Sigmoid colon (tissue), 7 donors: Measurements from ENCODE around the gene WSB2. TPM values are rescaled to one million over a fixed set of nuclear protein-coding genes. Genes with fewer than 3 reads are reported as not detected.
"Not testable (repeated sequence)": the region's sequence is repeated elsewhere in the genome, so short reads cannot be mapped to it uniquely, and the experiment has no call there.

Experiments
- DNase-seq: peaks from one replicate; pipeline ENCODE4 v3.0.0-alpha.2; 2019
- H3K27ac ChIP-seq, 4 donors: fragments of 200-600 bp; sonication (generic); one replicate each; pipeline ENCODE4 v1.5.1; 2016 to 2019; ENCODE audit warnings: mild to moderate bottlenecking in 1 of 4
- H3K27me3 ChIP-seq, 3 donors: fragments of 200-600 bp; sonication (generic); one replicate each; pipeline ENCODE4 v1.5.1; 2019; ENCODE audit warnings: mild to moderate bottlenecking in 1 of 3
- H3K36me3 ChIP-seq, 4 donors: fragments of 200-600 bp; sonication (generic); one replicate each; pipeline ENCODE4 v1.5.1; 2016 to 2019
- H3K4me1 ChIP-seq, 4 donors: fragments of 200-600 bp; sonication (generic); one replicate each; pipeline ENCODE4 v1.5.1; 2017 to 2019
- H3K4me3 ChIP-seq, 4 donors: fragments of 200-600 bp; sonication (generic); one replicate each; pipeline ENCODE4 v1.5.1; 2017 to 2019; ENCODE audit warnings: mild to moderate bottlenecking in 2 of 4, moderate library complexity in 1 of 4
- H3K9me3 ChIP-seq, 4 donors: fragments of 200-600 bp in 3 of 4; sonication (generic) in 3 of 4; one replicate each; pipeline versions ENCODE4 v1.5.1 to v1.6.1; 2013 to 2019
- EP300 ChIP-seq, 4 donors: sonication (generic); formaldehyde crosslinking; IDR thresholded peaks; one replicate each; pipeline ENCODE4 v1.6.1; 2017; ENCODE audit warnings: antibody characterized with exemption in 4 of 4
- POLR2A ChIP-seq, 2 donors: fragments of 450-650 bp; IDR thresholded peaks; one replicate each; pipeline ENCODE4 v1.6.1; 2016; ENCODE audit warnings: antibody characterized with exemption in 2 of 2, mild to moderate bottlenecking in 2 of 2, moderate library complexity in 2 of 2
- POLR2AphosphoS5 ChIP-seq, 4 donors: sonication (generic); formaldehyde crosslinking; IDR thresholded peaks; one replicate each; pipeline ENCODE4 v1.6.1; 2017; ENCODE audit warnings: antibody characterized with exemption in 4 of 4
- WGBS, 2 donors: extraction: QIAGEN DNeasy Blood & Tissue Kit; methylation state at CpG; one replicate each; pipeline ENCODE4 v1.1.7; 2013; 5-methylcytosine and 5-hydroxymethylcytosine counted together
- intact Hi-C: fragments of 100-400 bp; cut with DNase I; formaldehyde crosslinking; loops from one replicate; pipeline ENCODE4 v1.15.1; 2023
- polyA plus RNA-seq, 3 donors: library from polyadenylated mRNA; stranded (reverse); fragments of 200-250 nt; gene quantifications; one replicate each; pipeline ENCODE4 v1.2.3, GENCODE V29; 2013
- total RNA-seq, 4 donors: library from RNA; depleted of rRNA; stranded (reverse); fragments of >200 nt; gene quantifications; one replicate each; pipeline ENCODE4 v1.1.0, GENCODE V29; 2016
- TF ChIP-seq, protein P1 (sequence below), 4 experiments: fragments of 450-650 bp in 3 of 4; fragments of 200-600 bp in 1 of 4; IDR thresholded peaks; one replicate each; pipeline ENCODE4 v1.5.1; 2016 to 2019; ENCODE audit warnings: antibody characterized with exemption in 4 of 4, mild to moderate bottlenecking in 3 of 4, moderate library complexity in 2 of 4
- donor health status: healthy with polysubstance abuse.
- donor health status: Bipolar disorder and iron deficiency.
- donor health status: healthy.

Gene WSB2
- total and polyA plus RNA-seq, 7 donors, result 50.2 to 160 (median 60.3) TPM

DNA sequence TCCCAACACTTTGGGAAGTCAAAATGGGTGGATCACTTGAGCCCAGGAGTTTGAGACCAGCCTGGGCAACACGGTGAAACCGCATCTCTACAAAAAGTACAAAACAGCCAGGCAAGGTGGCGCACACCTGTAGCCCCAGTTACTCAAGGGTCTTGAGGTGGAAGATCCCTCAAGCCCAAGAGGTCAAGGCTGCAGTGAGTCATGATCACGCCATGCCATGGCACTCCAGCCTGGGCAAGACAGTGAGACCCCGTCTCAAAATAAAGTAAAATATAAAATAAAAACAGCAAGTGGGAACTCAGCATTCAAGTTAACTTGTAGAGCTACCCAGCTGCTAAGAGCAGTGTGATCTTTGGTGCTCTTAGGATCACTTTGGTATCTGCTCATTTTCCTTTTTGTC, 31.8 kb downstream of the WSB2 start:
- no peak overlapping the region for H3K27ac ChIP-seq
- TF ChIP-seq, protein P1, sequence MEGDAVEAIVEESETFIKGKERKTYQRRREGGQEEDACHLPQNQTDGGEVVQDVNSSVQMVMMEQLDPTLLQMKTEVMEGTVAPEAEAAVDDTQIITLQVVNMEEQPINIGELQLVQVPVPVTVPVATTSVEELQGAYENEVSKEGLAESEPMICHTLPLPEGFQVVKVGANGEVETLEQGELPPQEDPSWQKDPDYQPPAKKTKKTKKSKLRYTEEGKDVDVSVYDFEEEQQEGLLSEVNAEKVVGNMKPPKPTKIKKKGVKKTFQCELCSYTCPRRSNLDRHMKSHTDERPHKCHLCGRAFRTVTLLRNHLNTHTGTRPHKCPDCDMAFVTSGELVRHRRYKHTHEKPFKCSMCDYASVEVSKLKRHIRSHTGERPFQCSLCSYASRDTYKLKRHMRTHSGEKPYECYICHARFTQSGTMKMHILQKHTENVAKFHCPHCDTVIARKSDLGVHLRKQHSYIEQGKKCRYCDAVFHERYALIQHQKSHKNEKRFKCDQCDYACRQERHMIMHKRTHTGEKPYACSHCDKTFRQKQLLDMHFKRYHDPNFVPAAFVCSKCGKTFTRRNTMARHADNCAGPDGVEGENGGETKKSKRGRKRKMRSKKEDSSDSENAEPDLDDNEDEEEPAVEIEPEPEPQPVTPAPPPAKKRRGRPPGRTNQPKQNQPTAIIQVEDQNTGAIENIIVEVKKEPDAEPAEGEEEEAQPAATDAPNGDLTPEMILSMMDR (IDR thresholded peaks at IDR 0.05), result no peak
- TF ChIP-seq EP300 (IDR thresholded peaks at IDR 0.05), result no peak
- TF ChIP-seq POLR2AphosphoS5 (IDR thresholded peaks at IDR 0.05), result no peak
- TF ChIP-seq POLR2A (IDR thresholded peaks at IDR 0.05), result no peak
- H3K4me1 ChIP-seq, result no peaks in the 10 kb centered on the region
- peaks cover 21 to 95% (median 35%) of the 10 kb centered on the region in 4 donors for H3K36me3 ChIP-seq
- DNase-seq, result no peak
- no peaks in the 10 kb centered on the region for H3K9me3 ChIP-seq
- intact Hi-C loops, result no loop called here
- H3K4me3 ChIP-seq, result no peak overlapping the region
- 96% methylated on average over 5 of the region's 5 CpGs for WGBS, 2 donors
- H3K27me3 ChIP-seq, result no peaks in the 10 kb centered on the region

DNA sequence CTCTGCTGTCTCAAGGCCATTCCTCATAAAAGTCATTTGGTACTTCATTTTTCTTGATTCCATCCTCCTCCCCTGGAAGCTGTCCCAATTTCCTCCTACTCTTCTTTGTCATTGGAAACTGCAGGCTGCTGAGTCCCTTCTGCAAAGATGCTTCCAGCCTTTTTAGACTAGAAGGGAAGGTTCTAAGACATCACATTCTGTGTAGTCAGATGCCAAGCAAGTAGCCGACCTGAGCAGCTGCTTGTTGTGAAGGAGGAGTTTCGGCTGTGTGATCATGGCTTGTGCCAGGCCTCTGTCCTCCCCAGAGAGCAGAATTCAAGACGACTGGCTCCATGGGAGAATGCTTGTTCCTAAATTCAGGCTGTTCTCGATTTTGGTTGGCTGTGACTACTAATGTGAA, 35.8 kb downstream of the WSB2 start:
- no peaks in the 10 kb centered on the region for H3K9me3 ChIP-seq
- 83 to 88% methylated on average over 4 of the region's 4 CpGs for WGBS, 2 donors
- peaks cover 7 to 79% (median 21%) of the 10 kb centered on the region in 4 donors for H3K36me3 ChIP-seq
- intact Hi-C loops, result no loop called here
- DNase-seq, result no peak
- no peaks in the 10 kb centered on the region for H3K27me3 ChIP-seq
- no peak overlapping the region for H3K4me3 ChIP-seq
- no peak overlapping the region for H3K27ac ChIP-seq
- no peaks in the 10 kb centered on the region for H3K4me1 ChIP-seq
- TF ChIP-seq POLR2AphosphoS5 (IDR thresholded peaks at IDR 0.05), result no peak
- TF ChIP-seq, protein P1 (IDR thresholded peaks at IDR 0.05), result no peak
- TF ChIP-seq POLR2A (IDR thresholded peaks at IDR 0.05), result no peak
- no peak for TF ChIP-seq EP300 (IDR thresholded peaks at IDR 0.05)

DNA sequence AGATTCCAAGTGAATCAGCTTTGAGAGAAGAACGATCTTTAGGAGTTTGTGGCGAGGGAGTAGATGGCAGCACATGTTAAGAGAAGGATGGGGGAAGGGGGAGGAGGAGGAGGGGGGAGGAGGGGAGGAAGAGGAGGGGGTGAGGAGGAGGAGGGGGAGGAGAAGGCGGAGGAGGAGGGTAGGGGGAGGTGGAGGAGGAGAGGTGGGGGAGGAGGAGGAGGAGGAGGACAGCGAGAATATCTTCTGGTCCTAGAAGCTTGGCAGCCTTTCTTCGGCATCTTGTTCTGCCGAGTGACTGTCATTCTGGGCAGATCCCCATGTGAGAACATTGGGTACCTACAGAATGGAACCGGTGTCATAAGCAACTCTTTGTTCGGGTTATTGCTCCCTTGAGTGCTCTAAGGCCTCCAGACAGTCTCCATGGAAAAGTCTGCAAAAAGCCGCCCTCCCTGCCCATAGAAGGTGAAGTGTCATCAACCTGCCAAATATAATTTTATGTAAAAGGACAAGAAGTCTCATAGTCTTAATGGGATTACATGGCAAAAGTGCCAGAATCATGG, 37.6 kb downstream of the WSB2 start:
- DNase-seq, result no peak
- intact Hi-C loops, result no loop called here
- H3K27me3 ChIP-seq, result no peaks in the 10 kb centered on the region
- WGBS, 2 donors, result 94 to 95% methylated on average over 9 of the region's 9 CpGs
- H3K9me3 ChIP-seq, result no peaks in the 10 kb centered on the region
- H3K27ac ChIP-seq, result no peak overlapping the region
- TF ChIP-seq EP300 (IDR thresholded peaks at IDR 0.05), result no peak
- TF ChIP-seq, protein P1 (IDR thresholded peaks at IDR 0.05), result no peak
- no peak for TF ChIP-seq POLR2AphosphoS5 (IDR thresholded peaks at IDR 0.05)
- TF ChIP-seq POLR2A (IDR thresholded peaks at IDR 0.05), result no peak
- H3K4me3 ChIP-seq, result no peak overlapping the region
- peaks cover 7 to 74% (median 25%) of the 10 kb centered on the region in 4 donors for H3K36me3 ChIP-seq
- H3K4me1 ChIP-seq, result no peaks in the 10 kb centered on the region

DNA sequence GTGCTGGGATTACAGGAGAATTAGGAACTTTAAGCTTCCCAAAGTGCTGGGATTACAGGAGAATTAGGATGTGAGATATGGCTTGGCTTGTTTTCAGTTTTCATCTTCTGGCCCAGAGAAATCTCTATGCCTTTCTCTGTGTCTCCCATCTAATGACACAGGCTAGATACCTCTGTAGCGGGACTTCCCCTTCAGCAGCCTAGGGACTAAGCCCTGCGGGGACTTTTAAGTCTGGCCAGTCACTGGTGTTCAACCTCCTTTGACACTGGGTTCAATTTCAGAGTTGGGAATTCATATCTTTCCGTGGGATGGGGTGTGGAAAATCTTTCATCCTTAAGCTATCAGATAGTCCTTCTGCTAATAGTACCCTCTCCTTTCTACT, 38.3 kb downstream of the WSB2 start:
- Histone ChIP-seq H3K4me1 (peaks cover 0 to 4% (median 1%) of the 10 kb centered on the region in 4 donors), H3K27me3 (no peaks in the 10 kb centered on the region), H3K4me3 (no peak overlapping the region), H3K9me3 (no peaks in the 10 kb centered on the region), H3K27ac (no peak overlapping the region), H3K36me3 (peaks cover 7 to 68% (median 25%) of the 10 kb centered on the region in 4 donors)
- TF ChIP-seq POLR2A (IDR thresholded peaks at IDR 0.05) (no peak), EP300 (IDR thresholded peaks at IDR 0.05) (no peak), POLR2AphosphoS5 (IDR thresholded peaks at IDR 0.05) (no peak)
- TF ChIP-seq, protein P1 (IDR thresholded peaks at IDR 0.05), result no peak
- 96 to 98% methylated on average over 3 of the region's 3 CpGs for WGBS, 2 donors
- DNase-seq, result no peak
- intact Hi-C loops, result no loop called here

DNA sequence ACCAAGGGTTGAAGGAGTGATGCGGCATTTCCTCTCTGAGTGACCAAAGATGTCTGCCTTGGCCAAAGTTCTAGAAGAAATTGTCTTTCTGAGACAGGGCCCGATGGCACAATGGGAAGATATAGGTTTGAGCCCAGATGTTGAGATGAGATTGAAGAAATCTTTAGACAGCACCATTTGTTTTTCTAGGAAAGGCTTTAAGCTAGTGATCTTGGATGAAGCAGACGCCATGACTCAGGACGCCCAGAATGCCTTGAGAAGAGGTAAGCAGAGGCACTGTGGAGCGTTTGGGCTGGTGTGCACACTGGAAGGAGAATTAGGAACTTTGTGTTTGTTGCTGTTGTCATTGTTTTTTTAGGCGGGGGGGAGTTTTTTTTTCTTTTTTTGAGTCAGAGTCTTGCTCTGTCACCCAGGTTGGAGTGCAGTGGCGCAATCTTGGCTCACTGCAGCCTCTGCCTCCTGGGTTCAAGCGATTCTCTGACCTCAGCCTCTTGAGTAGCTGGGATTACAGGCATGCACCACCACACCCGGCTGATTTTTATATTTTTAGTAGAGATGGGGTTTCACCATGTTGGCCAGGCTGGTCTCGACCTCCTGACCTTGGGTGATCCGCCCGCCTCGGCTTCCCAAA, 38.8 kb downstream of the WSB2 start:
- peaks cover 7 to 63% (median 24%) of the 10 kb centered on the region in 4 donors for H3K36me3 ChIP-seq
- intact Hi-C loops, H3K9me3 ChIP-seq, H3K27ac ChIP-seq, H3K27me3 ChIP-seq, H3K4me3 ChIP-seq, DNase-seq, H3K4me1 ChIP-seq: not testable (repeated sequence)
- 90 to 94% methylated on average over 13 of the region's 13 CpGs for WGBS, 2 donors
